VCaP (cell line): Measurements from ENCODE around the gene SMIM36.
A peak's percentile ranks its signal among the peaks of the same experiment; 100 is the strongest.

Source experiments
- H3K27ac ChIP-seq: fragments of 450-650 bp; 2 replicates; pipeline ENCODE4 v1.5.1; 2017
- CTCF ChIP-seq: fragments of 450-650 bp; conservative IDR thresholded peaks from 2 replicates; pipeline ENCODE4 v1.5.1; 2017; ENCODE audit warnings: mild to moderate bottlenecking, moderate library complexity

The SMIM36 gene

GRCh38 chr17:55420776-55421178 is 90.5 kb downstream of the SMIM36 start:
- no peak for TF ChIP-seq CTCF
- peak overlapping the region; percentile 86 for H3K27ac ChIP-seq

GRCh38 chr17:55420067-55420775 is 91.0 kb downstream of the SMIM36 start:
- peak overlapping the region; percentile 86; the same call in 1 of the 2 replicates for H3K27ac ChIP-seq
- no peak for TF ChIP-seq CTCF

GRCh38 chr17:55418369-55419268 is 92.6 kb downstream of the SMIM36 start:
- TF ChIP-seq CTCF, result no peak
- H3K27ac ChIP-seq, result no peak overlapping the region

- no peak overlapping the region for H3K27ac ChIP-seq
- no peak for TF ChIP-seq CTCF
Measured at GRCh38 chr17:55417411-55418268, 93.6 kb downstream of the SMIM36 start.

GRCh38 chr17:55416470-55417052 is 94.7 kb downstream of the SMIM36 start:
- TF ChIP-seq CTCF, result no peak
- no peak overlapping the region for H3K27ac ChIP-seq

GRCh38 chr17:55416000-55416399 is 95.3 kb downstream of the SMIM36 start:
- TF ChIP-seq CTCF, result no peak
- no peak overlapping the region for H3K27ac ChIP-seq
